Panc1 (cell line): ENCODE results near the gene CAPN9. TPM values are rescaled to one million over a fixed set of nuclear protein-coding genes. Genes with fewer than 3 reads are reported as not detected.

ENCODE experiments used
- ATAC-seq: fragments of 200-7000 bp; cut with Tn5 transposase; 2 replicates; pipeline ENCODE4 v1.9.1; 2020; ENCODE audit warnings: mild to moderate bottlenecking, moderate library complexity
- BruUV-seq: library from RNA; stranded (reverse); fragments of 400-500 nt; replicated peaks from 2 replicates; lab custom pipeline; 2021; lab: Mats Ljungman, UMichigan
- CTCF ChIA-PET: fragments of 300-600 bp; sonication (Branson Sonifier 250); formaldehyde crosslinking; loops from one replicate; lab custom pipeline; 2022; ENCODE audit warnings: antibody characterized with exemption; lab: Charles Lee
- POLR2A ChIA-PET: fragments of 300-600 bp; sonication (Branson Sonifier 250); formaldehyde crosslinking; loops from one replicate; lab custom pipeline; 2022; ENCODE audit warnings: antibody characterized with exemption; lab: Charles Lee
- DNase-seq: peaks from one replicate; pipeline ENCODE4 v3.0.0-alpha.2; 2010; ENCODE audit warnings: low read depth, low spot score
- H3K27ac ChIP-seq: 2 replicates; pipeline ENCODE4 v1.5.1; 2011; ENCODE audit warnings: mild to moderate bottlenecking, low read length, inconsistent platforms
- H3K27me3 ChIP-seq: fragments of 200-500 bp; sonication (Bioruptor generic); 2 replicates; pipeline ENCODE4 v1.6.0; 2014; ENCODE audit warnings: low read length, inconsistent platforms; ENCODE audit not compliant: control insufficient read depth, insufficient read depth
- H3K36me3 ChIP-seq: fragments of 200-500 bp; sonication (Bioruptor generic); 2 replicates; pipeline ENCODE4 v1.5.1; 2014; ENCODE audit warnings: inconsistent platforms, mild to moderate bottlenecking, low read length, moderate library complexity; ENCODE audit not compliant: control insufficient read depth, insufficient read depth
- H3K4me1 ChIP-seq: 2 replicates; pipeline ENCODE4 v1.5.1; 2011; ENCODE audit warnings: inconsistent platforms, mild to moderate bottlenecking, low read length, moderate library complexity; ENCODE audit not compliant: control insufficient read depth, insufficient read depth
- H3K4me3 ChIP-seq, 2 experiments: 2 replicates each; pipeline ENCODE4 v1.5.1; 2011 to 2012; ENCODE audit warnings: low read depth in 2 of 2, low read length in 2 of 2, mild to moderate bottlenecking in 2 of 2, inconsistent platforms in 1 of 2, moderate library complexity in 1 of 2
- H3K9me3 ChIP-seq: fragments of 200-500 bp; sonication (Bioruptor generic); 2 replicates; pipeline ENCODE4 v1.5.1; 2014; ENCODE audit warnings: low read depth, mild to moderate bottlenecking, inconsistent platforms, low read length, moderate library complexity; ENCODE audit not compliant: control insufficient read depth, insufficient read depth
- POLR2AphosphoS5 ChIP-seq: IDR thresholded peaks from 2 replicates; pipeline ENCODE4 v1.6.1; 2012; ENCODE audit warnings: mild to moderate bottlenecking, low read depth, low read length, moderate library complexity
- SIN3A ChIP-seq: IDR thresholded peaks from 2 replicates; pipeline ENCODE4 v1.6.1; 2012; ENCODE audit warnings: low read depth, mild to moderate bottlenecking, low read length, moderate library complexity, borderline replicate concordance; ENCODE audit not compliant: insufficient read depth
- TCF7L2 ChIP-seq: IDR thresholded peaks from 2 replicates; pipeline ENCODE4 v1.6.1; 2011; ENCODE audit warnings: mild to moderate bottlenecking, low read depth, low read length, inconsistent platforms
- in situ Hi-C: cut with HindIII; loops from 2 replicates; pipeline ENCODE4 v1.10.0; 2016; ENCODE audit warnings: low sequenced_read_pairs, low pct_unique_long_range_greater_than_20kb
- intact Hi-C: fragments of 100-400 bp; cut with micrococcal nuclease; formaldehyde crosslinking; loops from one replicate; pipeline ENCODE4 v1.10.0; 2022; ENCODE audit not compliant: unreplicated experiment
- total RNA-seq: library from RNA; stranded (reverse); gene quantifications from one replicate; pipeline ENCODE4 v1.2.1, GENCODE V29; 2021; ENCODE audit not compliant: unreplicated experiment
- TF ChIP-seq, protein P1 (sequence below), 2 experiments: IDR thresholded peaks; 2 replicates each; pipeline ENCODE4 v1.6.1; 2011 to 2012; ENCODE audit warnings: low read depth in 2 of 2, control low read depth in 1 of 2, low read length in 1 of 2, mild to moderate bottlenecking in 1 of 2, moderate library complexity in 1 of 2; ENCODE audit not compliant: insufficient read depth in 1 of 2
- TF ChIP-seq, protein P2 (sequence below): fragments of 450-650 bp; IDR thresholded peaks from 2 replicates; pipeline ENCODE4 v1.5.1; 2017; ENCODE audit warnings: mild to moderate bottlenecking

Gene CAPN9
- total RNA-seq, 1 experiment from 2014 or later: not detected

DNA sequence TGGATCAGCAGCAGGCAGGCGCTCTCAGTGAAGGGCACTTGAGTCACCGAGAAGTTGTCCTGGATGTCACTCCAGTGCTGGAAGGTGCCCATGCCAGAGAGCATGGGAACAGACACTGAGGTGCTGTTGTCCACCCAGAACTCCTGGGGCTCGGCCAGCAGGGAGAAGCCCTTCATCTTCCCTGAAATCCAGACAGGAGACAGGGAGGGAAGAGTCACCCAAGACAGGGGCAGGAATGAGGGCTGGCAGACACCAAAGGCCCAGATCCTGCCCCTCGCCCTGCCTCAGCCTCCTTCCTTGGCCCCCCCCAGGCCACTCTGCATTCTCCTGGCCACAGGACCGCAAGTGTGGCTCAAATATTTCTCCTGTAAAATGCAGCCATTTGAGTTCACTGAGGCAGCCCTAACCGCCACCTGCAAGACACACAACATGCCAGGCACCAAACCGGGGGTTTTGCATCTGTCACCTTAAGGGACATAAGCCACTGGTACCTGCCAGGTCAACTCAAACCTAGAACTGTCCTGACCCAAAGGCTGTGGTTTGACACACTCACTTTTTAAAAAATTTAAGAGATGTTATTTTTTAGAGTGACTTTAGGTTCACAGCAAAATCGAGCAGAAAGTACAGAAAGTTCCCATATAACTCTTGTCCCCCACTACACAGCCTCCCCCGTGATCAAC lies 41.0 kb upstream of the CAPN9 start:
- no peak for DNase-seq
- TF ChIP-seq POLR2AphosphoS5 (no peak), TCF7L2 (no peak), SIN3A (no peak)
- TF ChIP-seq, protein P1, sequence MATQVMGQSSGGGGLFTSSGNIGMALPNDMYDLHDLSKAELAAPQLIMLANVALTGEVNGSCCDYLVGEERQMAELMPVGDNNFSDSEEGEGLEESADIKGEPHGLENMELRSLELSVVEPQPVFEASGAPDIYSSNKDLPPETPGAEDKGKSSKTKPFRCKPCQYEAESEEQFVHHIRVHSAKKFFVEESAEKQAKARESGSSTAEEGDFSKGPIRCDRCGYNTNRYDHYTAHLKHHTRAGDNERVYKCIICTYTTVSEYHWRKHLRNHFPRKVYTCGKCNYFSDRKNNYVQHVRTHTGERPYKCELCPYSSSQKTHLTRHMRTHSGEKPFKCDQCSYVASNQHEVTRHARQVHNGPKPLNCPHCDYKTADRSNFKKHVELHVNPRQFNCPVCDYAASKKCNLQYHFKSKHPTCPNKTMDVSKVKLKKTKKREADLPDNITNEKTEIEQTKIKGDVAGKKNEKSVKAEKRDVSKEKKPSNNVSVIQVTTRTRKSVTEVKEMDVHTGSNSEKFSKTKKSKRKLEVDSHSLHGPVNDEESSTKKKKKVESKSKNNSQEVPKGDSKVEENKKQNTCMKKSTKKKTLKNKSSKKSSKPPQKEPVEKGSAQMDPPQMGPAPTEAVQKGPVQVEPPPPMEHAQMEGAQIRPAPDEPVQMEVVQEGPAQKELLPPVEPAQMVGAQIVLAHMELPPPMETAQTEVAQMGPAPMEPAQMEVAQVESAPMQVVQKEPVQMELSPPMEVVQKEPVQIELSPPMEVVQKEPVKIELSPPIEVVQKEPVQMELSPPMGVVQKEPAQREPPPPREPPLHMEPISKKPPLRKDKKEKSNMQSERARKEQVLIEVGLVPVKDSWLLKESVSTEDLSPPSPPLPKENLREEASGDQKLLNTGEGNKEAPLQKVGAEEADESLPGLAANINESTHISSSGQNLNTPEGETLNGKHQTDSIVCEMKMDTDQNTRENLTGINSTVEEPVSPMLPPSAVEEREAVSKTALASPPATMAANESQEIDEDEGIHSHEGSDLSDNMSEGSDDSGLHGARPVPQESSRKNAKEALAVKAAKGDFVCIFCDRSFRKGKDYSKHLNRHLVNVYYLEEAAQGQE (IDR thresholded peaks at IDR 0.05; ENCODE audit: insufficient read depth in 1 of 2, low read depth in 2 of 2, low read length in 1 of 2): no peak
- TF ChIP-seq, protein P2, sequence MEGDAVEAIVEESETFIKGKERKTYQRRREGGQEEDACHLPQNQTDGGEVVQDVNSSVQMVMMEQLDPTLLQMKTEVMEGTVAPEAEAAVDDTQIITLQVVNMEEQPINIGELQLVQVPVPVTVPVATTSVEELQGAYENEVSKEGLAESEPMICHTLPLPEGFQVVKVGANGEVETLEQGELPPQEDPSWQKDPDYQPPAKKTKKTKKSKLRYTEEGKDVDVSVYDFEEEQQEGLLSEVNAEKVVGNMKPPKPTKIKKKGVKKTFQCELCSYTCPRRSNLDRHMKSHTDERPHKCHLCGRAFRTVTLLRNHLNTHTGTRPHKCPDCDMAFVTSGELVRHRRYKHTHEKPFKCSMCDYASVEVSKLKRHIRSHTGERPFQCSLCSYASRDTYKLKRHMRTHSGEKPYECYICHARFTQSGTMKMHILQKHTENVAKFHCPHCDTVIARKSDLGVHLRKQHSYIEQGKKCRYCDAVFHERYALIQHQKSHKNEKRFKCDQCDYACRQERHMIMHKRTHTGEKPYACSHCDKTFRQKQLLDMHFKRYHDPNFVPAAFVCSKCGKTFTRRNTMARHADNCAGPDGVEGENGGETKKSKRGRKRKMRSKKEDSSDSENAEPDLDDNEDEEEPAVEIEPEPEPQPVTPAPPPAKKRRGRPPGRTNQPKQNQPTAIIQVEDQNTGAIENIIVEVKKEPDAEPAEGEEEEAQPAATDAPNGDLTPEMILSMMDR: no peak
- ChIA-PET POLR2A (no interaction called here), CTCF (no interaction called here)
- in situ Hi-C loops (no loop called here), intact Hi-C loops (no loop called here)
- H3K27ac ChIP-seq: no peak overlapping the region
- no peak for ATAC-seq
- no peaks in the 10 kb centered on the region for H3K27me3 ChIP-seq
- H3K9me3 ChIP-seq: no peaks in the 10 kb centered on the region
- no TSS peak for BruUV-seq
- H3K4me3 ChIP-seq: no peak overlapping the region
- no peaks in the 10 kb centered on the region for H3K36me3 ChIP-seq
- H3K4me1 ChIP-seq: no peaks in the 10 kb centered on the region

DNA sequence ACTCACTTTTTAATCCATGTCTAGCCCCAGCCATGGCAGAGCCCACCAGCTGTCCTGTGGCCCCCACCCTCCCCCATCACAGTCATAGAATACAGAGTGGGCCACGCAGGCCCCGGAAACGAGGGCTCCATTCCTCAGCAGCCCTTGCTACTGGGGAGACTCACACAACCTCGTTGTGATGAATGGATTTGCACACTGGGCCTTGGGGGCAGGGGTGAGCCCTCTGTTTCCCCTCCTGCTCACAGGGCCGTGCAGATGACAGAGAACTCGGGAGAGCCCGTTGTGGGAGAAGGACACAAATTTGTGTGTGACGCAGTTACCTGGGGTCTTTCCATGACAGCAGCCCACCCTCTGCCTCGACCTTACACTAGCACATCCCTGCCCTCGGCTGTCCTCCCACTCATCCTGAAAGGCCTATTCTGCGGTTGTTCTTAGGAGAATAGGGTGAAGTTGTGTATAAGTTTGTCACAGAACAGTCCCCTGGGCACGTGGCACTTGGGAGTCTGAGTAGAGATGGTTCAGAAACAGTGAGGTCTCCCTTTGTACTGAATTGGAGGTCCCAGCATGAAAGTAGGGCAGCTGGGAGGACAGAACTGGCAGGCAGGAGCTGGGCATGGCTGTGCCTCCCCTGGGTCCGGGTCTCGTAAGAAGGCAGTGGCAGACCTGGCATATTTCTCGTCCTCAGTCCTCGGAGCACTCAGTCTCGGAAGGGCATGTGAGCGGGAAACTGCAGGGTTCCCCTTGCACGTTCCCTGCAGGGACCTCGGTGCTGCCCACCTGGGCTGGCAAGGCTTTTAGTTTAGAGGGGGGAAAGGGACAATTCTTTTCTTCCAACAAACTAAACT lies 40.1 kb upstream of the CAPN9 start:
- no TSS peak for BruUV-seq
- TF ChIP-seq, protein P2: no peak
- TF ChIP-seq TCF7L2: no peak
- no peak for TF ChIP-seq POLR2AphosphoS5
- no peak for TF ChIP-seq SIN3A
- TF ChIP-seq, protein P1 (IDR thresholded peaks at IDR 0.05; ENCODE audit: insufficient read depth in 1 of 2, low read depth in 2 of 2, low read length in 1 of 2): no peak
- ATAC-seq: no peak
- POLR2A ChIA-PET: no interaction called here
- H3K4me1 ChIP-seq: no peaks in the 10 kb centered on the region
- H3K9me3 ChIP-seq: no peaks in the 10 kb centered on the region
- intact Hi-C loops: no loop called here
- DNase-seq: no peak
- no peaks in the 10 kb centered on the region for H3K27me3 ChIP-seq
- H3K36me3 ChIP-seq: no peaks in the 10 kb centered on the region
- no peak overlapping the region for H3K27ac ChIP-seq
- H3K4me3 ChIP-seq: no peak overlapping the region
- CTCF ChIA-PET: no interaction called here
- in situ Hi-C loops: no loop called here
